HG02571 (cell line): Measurements from ENCODE around the gene TBRG1.

Experiments used
- ATAC-seq: cut with Tn5 transposase; IDR thresholded peaks from one replicate; pipeline ENCODE4 v1.9.1; 2021; ENCODE audit warnings: mild to moderate bottlenecking, moderate library complexity; ENCODE audit not compliant: unreplicated experiment

TBRG1 gene

DNA sequence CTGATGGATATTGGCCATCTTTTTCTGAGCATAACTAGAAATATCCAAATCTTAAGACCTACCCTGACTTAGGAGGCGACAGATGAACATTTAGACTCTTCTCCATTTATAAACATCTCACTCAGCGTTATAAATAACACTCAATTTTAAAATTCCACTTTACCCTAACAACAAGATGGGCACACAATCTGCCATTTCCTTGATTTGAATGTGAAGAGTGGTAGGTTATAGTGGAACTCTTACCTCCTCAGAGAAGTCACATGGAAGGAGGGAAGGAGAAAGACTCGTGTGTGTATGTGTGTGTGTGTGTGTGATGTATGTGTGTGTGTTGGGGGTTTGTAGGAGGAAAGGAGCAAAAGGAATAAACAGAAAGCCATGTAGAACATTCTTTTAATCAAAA lies 35.8 kb downstream of the TBRG1 start:
- ATAC-seq, result no peak

GRCh38 chr11:124658986-124659385 lies 36.3 kb downstream of the TBRG1 start:
- ATAC-seq, result no peak

- ATAC-seq, result no peak
Observed at GRCh38 chr11:124661553-124661952, 38.9 kb downstream of the TBRG1 start.

GRCh38 chr11:124662106-124662505 lies 39.4 kb downstream of the TBRG1 start:
- ATAC-seq, result no peak

- no peak for ATAC-seq
Observed at GRCh38 chr11:124663861-124664260, 41.2 kb downstream of the TBRG1 start.

DNA sequence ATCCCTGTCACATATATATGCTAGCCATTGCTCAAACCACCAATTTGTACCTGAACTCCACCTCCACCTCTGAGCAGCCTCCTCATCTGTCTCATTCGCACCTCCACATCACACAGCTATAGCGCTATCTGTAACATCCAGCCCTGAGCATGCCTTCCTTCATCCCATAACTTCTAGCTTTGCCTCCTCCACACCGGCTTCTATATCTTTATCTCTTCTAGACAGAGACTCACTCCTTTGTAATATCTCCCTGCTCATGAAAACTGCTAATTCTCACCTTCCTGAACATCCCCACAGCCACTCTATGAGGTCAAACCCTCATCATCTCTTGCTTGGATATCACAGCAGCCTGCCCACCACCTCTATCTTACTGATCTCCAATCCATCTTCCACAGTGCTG lies 44.9 kb downstream of the TBRG1 start:
- no peak for ATAC-seq

DNA sequence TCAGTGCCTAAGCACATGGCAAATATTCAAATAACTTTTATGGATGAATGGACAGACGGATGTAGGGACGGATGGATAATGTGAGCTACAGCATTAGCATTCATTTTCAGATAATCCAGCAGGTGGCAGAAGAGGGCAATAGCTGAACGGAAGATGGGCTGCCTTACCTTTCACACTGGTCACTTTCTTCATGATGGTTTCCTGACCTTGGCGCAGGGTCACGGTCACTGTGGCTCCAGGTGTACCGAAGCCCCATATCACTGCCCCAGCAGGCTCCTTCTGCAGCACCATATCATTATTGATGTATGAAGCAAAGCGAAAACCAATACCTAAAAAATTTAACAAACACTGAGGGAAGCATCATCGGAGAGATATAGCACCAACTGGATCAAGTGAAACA lies 46.5 kb downstream of the TBRG1 start:
- ATAC-seq, result no peak

GRCh38 chr11:124670732-124671131 lies 48.1 kb downstream of the TBRG1 start:
- ATAC-seq, result no peak

GRCh38 chr11:124672536-124673215 lies 50.0 kb downstream of the TBRG1 start:
- no peak for ATAC-seq

GRCh38 chr11:124673333-124674167 lies 50.9 kb downstream of the TBRG1 start, which contains the start of the genes SIAE and SPA17:
Gene SIAE, minus strand, starts transcription at chr11:124673739. Its CDS starts 31 bp downstream, at chr11:124673708.
Gene SPA17, plus strand, starts transcription at chr11:124673904. Its CDS starts 1,361 bp downstream, at chr11:124675265.
- ATAC-seq, result peak; percentile 89

DNA sequence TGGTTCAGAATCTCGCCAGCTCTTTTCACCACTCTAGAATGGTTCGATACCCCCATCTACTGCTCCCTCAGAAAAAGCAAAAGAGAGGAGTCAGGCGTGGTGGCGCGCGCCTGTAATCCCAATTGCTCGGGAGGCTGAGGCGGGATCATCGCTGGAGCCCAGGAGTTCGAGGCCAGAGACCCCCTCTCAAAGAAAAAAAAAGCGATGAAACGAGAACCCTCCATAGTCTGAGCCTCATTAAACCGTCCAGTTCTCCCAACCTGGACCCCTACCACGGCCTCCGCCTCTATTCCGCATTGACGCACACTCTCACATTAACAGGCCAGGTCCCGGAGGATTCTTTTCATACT lies 51.5 kb downstream of the TBRG1 start:
- ATAC-seq, result no peak

GRCh38 chr11:124674571-124674970 lies 51.9 kb downstream of the TBRG1 start:
- no peak for ATAC-seq

GRCh38 chr11:124676386-124676785 lies 53.7 kb downstream of the TBRG1 start:
- no peak for ATAC-seq

DNA sequence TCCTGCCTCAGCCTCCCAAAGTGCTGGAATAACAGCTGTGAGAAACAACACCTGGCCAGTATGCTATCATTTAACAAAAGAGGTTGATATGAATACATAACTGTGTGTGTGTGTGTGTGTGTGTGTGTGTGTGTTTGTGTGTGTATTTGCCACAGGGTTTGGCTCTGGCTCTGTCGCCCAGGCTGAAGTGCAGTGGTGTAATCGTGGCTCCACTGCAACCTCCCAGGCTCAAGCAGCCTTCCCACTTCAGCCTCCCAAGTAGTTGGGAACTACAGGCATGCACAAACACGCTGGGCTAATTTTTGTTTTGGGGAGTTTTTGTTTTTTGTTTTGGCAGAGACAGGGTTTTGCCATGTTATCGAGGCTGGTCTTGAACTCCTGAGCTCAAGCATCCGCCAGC lies 55.8 kb downstream of the TBRG1 start:
- ATAC-seq, result no peak

DNA sequence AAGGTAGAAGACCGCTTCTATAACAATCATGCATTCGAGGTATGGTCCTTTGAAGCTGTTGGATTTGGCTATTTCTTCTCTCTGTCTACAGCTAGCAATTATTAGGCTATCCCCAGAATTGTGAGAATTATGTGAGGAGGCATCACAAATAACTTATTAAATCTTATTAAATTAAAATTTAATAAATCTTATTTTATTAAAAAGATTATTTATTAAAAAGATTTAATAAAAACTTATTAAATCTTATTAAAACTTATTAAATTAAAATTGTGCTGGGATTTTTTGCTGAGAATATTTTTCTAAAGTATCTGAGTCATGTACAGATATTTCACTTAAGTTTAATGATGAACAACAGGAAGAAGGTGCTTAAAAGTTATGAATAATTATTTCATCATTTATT lies 58.8 kb downstream of the TBRG1 start:
- no peak for ATAC-seq

- ATAC-seq, result no peak
Observed at GRCh38 chr11:124682443-124682842, 59.8 kb downstream of the TBRG1 start.
